Stimulated activated naive CD4-positive, alpha-beta T cell (primary cell): Measurements from ENCODE around the gene NEIL3.
"Not testable (repeated sequence)": the region's sequence is repeated elsewhere in the genome, so short reads cannot be mapped to it uniquely, and the experiment has no call there.

ENCODE experiments used
- DNase-seq, 6 experiments: peaks; one replicate each; lab custom pipeline; 2025; lab: John Stamatoyannopoulos, UW

NEIL3 gene

GRCh38 chr4:177301126-177301639 is 8.5 kb upstream of the NEIL3 start:
- no peak for DNase-seq

- no peak for DNase-seq
These were observed 7.1 kb upstream of the NEIL3 start for GRCh38 chr4:177302371-177303100.

GRCh38 chr4:177304094-177304493 is 5.6 kb upstream of the NEIL3 start:
- no peak for DNase-seq

GRCh38 chr4:177304864-177305263 is 4.8 kb upstream of the NEIL3 start:
- DNase-seq: not testable (repeated sequence)

- DNase-seq: no peak
These were observed 1.5 kb upstream of the NEIL3 start for GRCh38 chr4:177308125-177308524.

GRCh38 chr4:177308847-177309521 is 690 bp upstream of the NEIL3 start:
- DNase-seq: no peak

- DNase-seq: no peak
These were observed 1.9 kb downstream of the NEIL3 start for GRCh38 chr4:177311589-177311988.

- DNase-seq: no peak
These were observed 3.6 kb downstream of the NEIL3 start for GRCh38 chr4:177313263-177313662.

- DNase-seq: no peak
These were observed 6.2 kb downstream of the NEIL3 start for GRCh38 chr4:177315767-177316464.

GRCh38 chr4:177320721-177321120 is 11.0 kb downstream of the NEIL3 start:
- no peak for DNase-seq

- no peak for DNase-seq
These were observed 12.0 kb downstream of the NEIL3 start for GRCh38 chr4:177321647-177322046.

GRCh38 chr4:177322266-177322665 is 12.6 kb downstream of the NEIL3 start:
- no peak for DNase-seq

GRCh38 chr4:177322881-177323280 is 13.2 kb downstream of the NEIL3 start:
- DNase-seq: no peak

- no peak for DNase-seq
These were observed 13.7 kb downstream of the NEIL3 start for GRCh38 chr4:177323416-177323815.

- DNase-seq: no peak
These were observed 22.4 kb downstream of the NEIL3 start for GRCh38 chr4:177332119-177332518.

GRCh38 chr4:177339477-177340374 is 30.1 kb downstream of the NEIL3 start:
- peak in 3 of 6 experiments; percentile 8 to 45 (median 36) for DNase-seq

- DNase-seq: no peak
These were observed 38.7 kb downstream of the NEIL3 start for GRCh38 chr4:177348348-177348747.

- DNase-seq: no peak
These were observed 39.5 kb downstream of the NEIL3 start for GRCh38 chr4:177349191-177349590.

GRCh38 chr4:177351622-177352244 is 42.1 kb downstream of the NEIL3 start:
- no peak for DNase-seq

GRCh38 chr4:177356206-177356605 is 46.5 kb downstream of the NEIL3 start:
- DNase-seq: no peak

- DNase-seq: no peak
These were observed 47.2 kb downstream of the NEIL3 start for GRCh38 chr4:177356921-177357320.
